DMS53 treated with DMSO at 0.1 percent for 48 hours (cell line): Measurements from ENCODE around the gene ZDHHC4.
"Not testable (repeated sequence)": the region's sequence is repeated elsewhere in the genome, so short reads cannot be mapped to it uniquely, and the experiment has no call there.

Experiments used
- DNase-seq: peaks from one replicate; lab custom pipeline; 2025; ENCODE audit not compliant: unreplicated experiment; lab: John Stamatoyannopoulos, UW

Gene ZDHHC4

GRCh38 chr7:6559896-6560295, 17.4 kb upstream of the ZDHHC4 start:
- DNase-seq = no peak

- DNase-seq = no peak
These were observed 15.1 kb upstream of the ZDHHC4 start for GRCh38 chr7:6562106-6562505.

GRCh38 chr7:6563936-6564770, 13.1 kb upstream of the ZDHHC4 start:
- no peak for DNase-seq

DNA sequence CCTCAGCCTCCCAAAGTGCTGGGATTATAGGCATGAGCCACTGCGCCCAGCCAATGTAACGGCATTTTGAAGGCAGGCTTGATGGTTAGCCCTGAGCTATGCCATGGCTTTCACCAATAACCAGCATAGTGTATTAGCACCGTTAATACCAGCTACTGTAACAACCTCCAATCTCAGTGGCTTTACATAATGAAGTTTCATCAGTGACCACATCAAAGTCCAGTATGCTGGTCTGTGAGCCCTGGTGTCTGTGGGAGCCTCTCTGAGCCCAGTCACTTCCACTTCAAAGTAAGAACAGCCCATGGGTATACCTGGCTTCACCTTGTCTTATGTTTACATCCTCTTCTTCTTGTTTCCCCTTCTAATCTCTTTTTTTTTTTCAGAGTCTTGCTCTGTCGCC, 11.6 kb upstream of the ZDHHC4 start:
- no peak for DNase-seq

DNA sequence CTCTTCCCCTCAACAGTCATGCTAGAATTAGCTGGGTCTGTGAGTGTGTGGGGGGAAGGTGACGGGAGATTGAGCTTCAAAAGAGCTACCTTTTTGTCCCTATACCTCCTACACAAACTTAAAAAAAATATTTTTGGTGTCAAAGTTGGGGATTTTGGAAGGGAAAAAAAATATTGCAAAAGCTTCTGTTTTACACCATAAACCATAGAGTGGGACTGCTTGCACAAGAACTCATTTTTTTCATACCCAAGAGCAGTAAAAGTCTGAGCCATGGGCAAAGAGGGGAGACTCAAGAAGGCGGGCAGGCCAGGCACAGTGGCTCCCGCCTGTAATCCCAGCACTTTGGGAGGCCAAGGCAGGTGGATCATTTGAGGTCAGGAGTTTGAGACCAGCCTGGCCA, 9.4 kb upstream of the ZDHHC4 start:
- DNase-seq = no peak

GRCh38 chr7:6571160-6571779, 6.0 kb upstream of the ZDHHC4 start:
- DNase-seq = no peak

- DNase-seq = no peak
These were observed 1.8 kb upstream of the ZDHHC4 start for GRCh38 chr7:6575281-6576023.

GRCh38 chr7:6576024-6576866, 1.0 kb upstream of the ZDHHC4 start:
- no peak for DNase-seq

GRCh38 chr7:6576867-6577368, 336 bp upstream of the ZDHHC4 start:
- DNase-seq = not testable (repeated sequence)

DNA sequence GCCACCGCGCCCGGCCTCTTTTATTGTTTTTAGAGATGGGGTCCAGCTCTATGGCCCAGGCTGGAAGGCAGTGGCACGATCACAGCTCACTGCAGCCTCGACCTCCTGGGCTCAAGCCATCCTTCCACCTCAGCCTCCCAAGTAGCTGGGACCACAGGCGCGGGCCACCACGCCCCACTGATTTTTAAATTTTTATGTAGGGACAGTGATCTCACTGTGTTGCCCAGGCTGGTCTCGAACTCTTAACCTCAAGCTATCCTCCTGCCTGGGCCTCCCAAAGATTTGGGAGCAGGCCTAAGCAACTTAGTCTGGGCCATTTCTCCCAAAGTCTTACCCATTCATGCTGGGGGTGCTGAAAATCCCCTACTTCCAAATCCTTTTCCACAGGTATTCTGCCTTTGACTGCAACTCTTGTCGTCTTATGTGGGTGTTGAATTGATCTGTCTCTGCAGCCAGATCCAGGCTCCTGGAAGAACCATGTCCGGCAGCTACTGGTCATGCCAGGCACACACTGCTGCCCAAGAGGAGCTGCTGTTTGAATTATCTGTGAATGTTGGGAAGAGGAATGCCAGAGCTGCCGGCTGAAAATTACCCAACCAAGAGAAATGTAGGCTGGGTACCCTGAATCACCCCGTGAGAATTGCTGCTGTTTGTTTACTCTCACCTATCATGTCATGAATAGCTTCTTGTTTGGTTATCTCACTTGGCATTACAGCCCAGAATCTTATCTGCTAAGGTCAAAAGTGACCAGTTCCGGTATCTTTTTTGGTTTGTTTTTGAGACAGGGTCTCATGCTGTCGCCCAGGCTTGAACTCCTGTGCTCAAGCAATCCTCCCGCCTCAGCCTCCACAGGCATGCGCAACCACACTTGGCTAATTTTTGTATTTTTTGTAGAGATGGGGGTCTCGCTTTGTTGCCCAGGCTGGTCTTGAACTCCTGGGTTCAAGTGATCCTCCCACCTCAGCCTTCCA, 1.1 kb downstream of the ZDHHC4 start:
- DNase-seq = no peak

DNA sequence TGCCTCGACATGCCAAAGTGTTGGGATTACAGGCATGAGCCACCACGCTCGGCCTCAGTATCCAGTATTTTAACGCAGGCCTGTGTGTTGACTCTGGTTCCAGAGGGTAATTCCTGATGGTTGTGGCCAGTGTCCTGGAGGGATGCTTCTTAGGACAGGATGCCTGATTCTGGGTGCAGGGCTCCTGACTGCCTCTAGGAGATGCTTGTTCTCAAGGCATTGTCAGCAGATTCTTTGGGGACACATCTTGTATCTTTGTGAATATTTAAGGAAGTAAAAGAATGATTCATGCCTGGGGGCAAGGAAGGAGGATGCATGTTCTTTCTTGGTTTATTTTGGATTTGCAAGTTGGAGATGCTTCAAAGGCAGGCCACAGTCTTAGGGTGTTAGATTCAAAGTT, 2.2 kb downstream of the ZDHHC4 start:
- DNase-seq = no peak

- not testable (repeated sequence) for DNase-seq
These were observed 8.6 kb downstream of the ZDHHC4 start for GRCh38 chr7:6585746-6586432.

DNA sequence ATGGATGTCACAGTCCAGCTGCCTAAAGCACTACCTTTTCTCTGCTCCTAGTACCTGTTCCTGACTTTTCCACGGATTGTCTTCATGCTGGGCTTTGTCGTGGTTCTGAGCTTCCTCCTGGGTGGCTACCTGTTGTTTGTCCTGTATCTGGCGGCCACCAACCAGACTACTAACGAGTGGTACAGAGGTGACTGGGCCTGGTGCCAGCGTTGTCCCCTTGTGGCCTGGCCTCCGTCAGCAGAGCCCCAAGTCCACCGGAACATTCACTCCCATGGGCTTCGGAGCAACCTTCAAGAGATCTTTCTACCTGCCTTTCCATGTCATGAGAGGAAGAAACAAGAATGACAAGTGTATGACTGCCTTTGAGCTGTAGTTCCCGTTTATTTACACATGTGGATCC, 11.3 kb downstream of the ZDHHC4 start:
- DNase-seq = no peak

GRCh38 chr7:6589151-6589828, 12.0 kb downstream of the ZDHHC4 start:
- DNase-seq = no peak

GRCh38 chr7:6589829-6590644, 12.8 kb downstream of the ZDHHC4 start, which contains the start of gene INTS15:
Gene INTS15, plus strand, starts transcription at chr7:6590021. Its CDS starts 263 bp downstream, at chr7:6590284.
- peak; percentile 86 for DNase-seq

- DNase-seq = no peak
These were observed 13.4 kb downstream of the ZDHHC4 start for GRCh38 chr7:6590645-6591110.

DNA sequence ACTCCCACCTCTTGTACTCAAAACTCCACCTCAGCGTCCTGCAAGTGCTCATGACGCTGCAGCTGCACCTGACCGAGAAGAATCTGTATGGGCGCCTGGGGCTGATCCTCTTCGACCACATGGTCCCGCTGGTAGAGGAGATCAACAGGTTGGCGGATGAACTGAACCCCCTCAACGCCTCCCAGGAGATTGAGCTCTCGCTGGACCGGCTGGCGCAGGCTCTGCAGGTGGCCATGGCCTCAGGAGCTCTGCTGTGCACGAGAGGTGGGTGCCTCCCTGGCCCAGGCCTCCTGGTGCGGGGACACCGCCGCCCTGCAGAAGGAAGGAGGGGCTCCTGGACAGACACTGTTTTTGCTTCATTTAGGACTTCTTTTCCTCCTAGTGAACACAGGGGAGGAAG, 22.8 kb downstream of the ZDHHC4 start:
- no peak for DNase-seq
